Gastrocnemius medialis (tissue), 4 donors: ENCODE measurements around the gene IKBKE.

ENCODE experiments used
- POLR2A ChIP-seq, 2 donors: fragments of 450-650 bp; IDR thresholded peaks; one replicate each; pipeline ENCODE4 v1.6.1; 2017; ENCODE audit warnings: antibody characterized with exemption in 2 of 2, mild to moderate bottlenecking in 2 of 2, moderate library complexity in 2 of 2
- TF ChIP-seq, protein P1 (sequence below), 5 experiments: fragments of 450-650 bp in 3 of 5; fragments of 200-600 bp in 2 of 5; sonication (generic) in 2 of 5; IDR thresholded peaks in 4 of 5; conservative IDR thresholded peaks in 1 of 5; 1 replicate in 4 of 5; 2 replicates in 1 of 5; pipeline ENCODE4 v1.5.1; 2016 to 2019; ENCODE audit warnings: antibody characterized with exemption in 5 of 5, mild to moderate bottlenecking in 3 of 5, moderate library complexity in 3 of 5

DNA sequence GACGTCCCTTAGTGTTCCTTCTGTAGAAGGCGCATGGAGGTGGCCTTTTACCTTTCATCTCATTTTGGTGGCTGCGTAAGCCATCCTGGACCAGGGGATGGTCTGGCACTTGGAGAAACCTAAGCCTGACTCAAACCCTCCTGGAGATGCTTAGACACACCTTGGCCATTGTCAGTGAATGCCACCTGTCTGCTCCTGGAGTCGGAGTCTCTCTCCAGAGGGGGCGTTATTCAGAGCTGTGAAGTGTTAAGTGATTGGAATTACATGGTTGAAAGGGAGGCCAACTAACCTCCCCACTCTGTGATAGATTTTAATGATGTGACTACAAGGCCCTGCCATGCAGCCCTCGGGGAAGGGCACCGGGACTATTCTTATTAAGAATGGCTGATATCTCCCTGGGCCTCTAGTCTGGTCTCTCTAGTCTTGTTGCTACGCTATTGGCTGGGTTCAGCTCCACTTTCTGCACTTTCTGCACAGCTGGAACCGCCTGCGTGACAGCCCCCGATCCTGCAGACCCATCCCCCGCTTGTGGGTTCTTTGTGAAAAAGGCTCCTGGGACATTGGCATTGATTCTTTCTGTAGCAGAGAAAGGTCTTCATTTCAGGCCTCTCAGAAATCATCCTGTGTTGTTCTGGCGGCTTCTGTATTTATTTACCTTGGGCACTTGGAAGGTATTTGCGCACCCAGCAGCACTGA, 41.2 kb downstream of the IKBKE start:
- TF ChIP-seq, protein P1, sequence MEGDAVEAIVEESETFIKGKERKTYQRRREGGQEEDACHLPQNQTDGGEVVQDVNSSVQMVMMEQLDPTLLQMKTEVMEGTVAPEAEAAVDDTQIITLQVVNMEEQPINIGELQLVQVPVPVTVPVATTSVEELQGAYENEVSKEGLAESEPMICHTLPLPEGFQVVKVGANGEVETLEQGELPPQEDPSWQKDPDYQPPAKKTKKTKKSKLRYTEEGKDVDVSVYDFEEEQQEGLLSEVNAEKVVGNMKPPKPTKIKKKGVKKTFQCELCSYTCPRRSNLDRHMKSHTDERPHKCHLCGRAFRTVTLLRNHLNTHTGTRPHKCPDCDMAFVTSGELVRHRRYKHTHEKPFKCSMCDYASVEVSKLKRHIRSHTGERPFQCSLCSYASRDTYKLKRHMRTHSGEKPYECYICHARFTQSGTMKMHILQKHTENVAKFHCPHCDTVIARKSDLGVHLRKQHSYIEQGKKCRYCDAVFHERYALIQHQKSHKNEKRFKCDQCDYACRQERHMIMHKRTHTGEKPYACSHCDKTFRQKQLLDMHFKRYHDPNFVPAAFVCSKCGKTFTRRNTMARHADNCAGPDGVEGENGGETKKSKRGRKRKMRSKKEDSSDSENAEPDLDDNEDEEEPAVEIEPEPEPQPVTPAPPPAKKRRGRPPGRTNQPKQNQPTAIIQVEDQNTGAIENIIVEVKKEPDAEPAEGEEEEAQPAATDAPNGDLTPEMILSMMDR (IDR thresholded peaks at IDR 0.05 in 4 of 5, conservative IDR thresholded peaks at IDR 0.05 in 1 of 5), result no peak
- no peak for TF ChIP-seq POLR2A (IDR thresholded peaks at IDR 0.05)
